Activated naive CD4-positive, alpha-beta T cell treated with anti-CD3 and anti-CD28 coated beads, Interleukin-2, amount 50 U/mL, for 24 hours (primary cell): ENCODE measurements around the gene CNTN5.

Source experiments
- H3K27ac Mint-ChIP-seq: one replicate; pipeline ENCODE4 v1.8.0; 2021; ENCODE audit warnings: mild to moderate bottlenecking, mixed read lengths
- H3K27me3 Mint-ChIP-seq: one replicate; pipeline ENCODE4 v1.8.0; 2021; ENCODE audit warnings: mixed read lengths
- H3K36me3 Mint-ChIP-seq: one replicate; pipeline ENCODE4 v1.8.0; 2021; ENCODE audit warnings: mixed read lengths
- H3K4me1 Mint-ChIP-seq: one replicate; pipeline ENCODE4 v1.8.0; 2021; ENCODE audit warnings: mixed read lengths
- H3K4me3 Mint-ChIP-seq: one replicate; pipeline ENCODE4 v1.8.0; 2021; ENCODE audit warnings: mild to moderate bottlenecking, mixed read lengths
- H3K9me3 Mint-ChIP-seq: one replicate; pipeline ENCODE4 v1.8.0; 2021; ENCODE audit warnings: mixed read lengths

The CNTN5 gene

GRCh38 chr11:99537681-99538080 is 516.9 kb downstream of the CNTN5 start:
- Mint-ChIP-seq H3K27me3 (no peaks in the 10 kb centered on the region), H3K27ac (no peak overlapping the region), H3K4me3 (no peak overlapping the region), H3K36me3 (no peaks in the 10 kb centered on the region), H3K4me1 (no peaks in the 10 kb centered on the region), H3K9me3 (no peaks in the 10 kb centered on the region)

- Mint-ChIP-seq H3K27me3 (no peaks in the 10 kb centered on the region), H3K27ac (no peak overlapping the region), H3K4me1 (no peaks in the 10 kb centered on the region), H3K36me3 (no peaks in the 10 kb centered on the region), H3K4me3 (no peak overlapping the region), H3K9me3 (peaks cover 8% of the 10 kb centered on the region)
Measured at GRCh38 chr11:99545616-99546015, 524.9 kb downstream of the CNTN5 start.

DNA sequence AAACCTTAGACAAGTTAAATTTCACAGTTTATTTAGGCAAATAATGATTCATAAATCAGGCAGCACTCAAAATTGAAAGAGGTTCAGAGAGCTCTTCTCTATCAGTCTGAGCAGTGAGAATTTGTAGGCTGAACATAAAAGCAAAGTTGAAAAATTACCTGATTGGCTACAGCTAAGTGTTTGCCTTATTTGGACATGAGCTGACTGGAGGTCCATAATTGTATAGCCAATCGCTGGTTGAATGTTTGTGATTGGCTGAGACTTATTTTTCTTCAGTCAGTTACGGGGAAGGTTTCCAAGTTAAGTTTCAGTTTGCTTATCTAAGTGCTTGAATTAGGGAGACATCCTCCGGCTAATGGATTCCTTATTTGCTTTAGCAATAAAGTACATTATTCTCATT is 527.5 kb downstream of the CNTN5 start:
- Mint-ChIP-seq H3K4me3 (no peak overlapping the region), H3K27ac (no peak overlapping the region), H3K36me3 (no peaks in the 10 kb centered on the region), H3K4me1 (no peaks in the 10 kb centered on the region), H3K27me3 (no peaks in the 10 kb centered on the region), H3K9me3 (peaks cover 8% of the 10 kb centered on the region)

DNA sequence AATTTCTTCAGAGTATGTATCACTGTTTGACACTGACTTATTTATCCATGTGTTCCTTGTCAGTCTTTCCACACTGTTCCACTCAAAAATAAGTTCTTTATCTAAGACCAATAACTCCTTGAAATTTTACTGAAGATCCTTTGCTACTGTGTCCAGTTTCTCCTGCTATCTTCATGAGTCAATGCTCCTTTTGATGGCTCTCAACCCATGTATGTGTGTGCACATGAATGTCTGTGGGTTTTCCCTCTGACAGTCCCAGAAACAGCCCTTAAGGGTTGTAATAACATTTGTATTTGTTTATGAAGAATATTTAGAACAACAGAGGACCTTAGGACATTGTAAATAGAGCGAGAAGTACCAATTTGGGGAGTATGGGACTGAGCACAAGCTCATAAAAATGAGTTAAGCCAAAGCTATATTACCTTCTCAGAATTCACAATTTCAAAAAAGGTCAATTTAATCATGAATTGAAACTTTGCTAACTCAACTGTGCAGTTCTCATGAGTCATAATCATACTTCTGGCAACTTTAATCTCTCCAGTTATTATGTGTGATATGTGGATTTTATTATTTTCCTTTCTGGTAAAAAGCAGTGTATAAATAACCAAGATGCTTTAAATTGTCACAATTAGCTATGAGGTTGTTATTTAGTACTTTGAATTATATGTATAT is 533.6 kb downstream of the CNTN5 start:
- no peaks in the 10 kb centered on the region for H3K27me3 Mint-ChIP-seq
- no peak overlapping the region for H3K4me3 Mint-ChIP-seq
- no peaks in the 10 kb centered on the region for H3K4me1 Mint-ChIP-seq
- peaks cover under 1% of the 10 kb centered on the region for H3K9me3 Mint-ChIP-seq
- no peaks in the 10 kb centered on the region for H3K36me3 Mint-ChIP-seq
- no peak overlapping the region for H3K27ac Mint-ChIP-seq

DNA sequence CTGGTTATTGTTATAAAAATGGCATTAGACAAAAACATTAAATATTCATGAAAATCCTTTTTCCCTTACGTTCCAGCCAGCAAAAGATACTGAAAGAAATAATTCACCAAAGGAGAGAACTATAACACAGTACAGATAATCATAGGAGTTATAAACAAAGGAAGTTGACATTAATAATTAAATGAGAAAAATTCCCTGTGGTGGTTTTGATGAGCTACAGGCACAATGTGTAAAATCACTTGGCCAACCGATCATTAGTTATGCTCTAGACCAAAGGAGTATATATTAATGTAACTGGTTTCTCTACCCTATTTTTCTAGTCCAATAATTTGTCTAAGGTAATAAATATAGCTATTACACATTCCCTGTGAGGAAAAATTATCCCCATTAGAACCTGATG is 534.7 kb downstream of the CNTN5 start:
- Mint-ChIP-seq H3K4me3 (no peak overlapping the region), H3K27me3 (no peaks in the 10 kb centered on the region), H3K4me1 (no peaks in the 10 kb centered on the region), H3K36me3 (no peaks in the 10 kb centered on the region), H3K9me3 (peaks cover 4% of the 10 kb centered on the region), H3K27ac (no peak overlapping the region)

DNA sequence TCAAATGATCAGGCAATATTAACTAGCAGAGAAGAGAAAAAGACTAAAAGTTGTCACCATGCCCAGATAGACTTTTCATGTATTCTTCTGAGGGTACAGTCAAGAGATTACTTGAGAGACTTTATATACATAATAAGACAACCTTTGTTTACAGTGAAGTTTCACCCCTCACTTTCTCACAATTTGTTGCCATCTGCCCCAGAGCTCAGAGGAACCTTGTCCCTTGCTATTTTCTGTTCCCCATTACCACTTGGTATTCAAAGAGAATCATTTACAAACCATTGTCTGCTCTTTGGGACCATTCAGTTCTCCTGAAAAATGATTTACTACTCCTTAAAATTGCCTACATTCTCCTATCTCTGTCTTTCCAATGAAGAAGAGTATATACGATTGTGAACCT is 544.6 kb downstream of the CNTN5 start:
- no peak overlapping the region for H3K4me3 Mint-ChIP-seq
- no peaks in the 10 kb centered on the region for H3K27me3 Mint-ChIP-seq
- H3K9me3 Mint-ChIP-seq = no peaks in the 10 kb centered on the region
- no peak overlapping the region for H3K27ac Mint-ChIP-seq
- H3K4me1 Mint-ChIP-seq = no peaks in the 10 kb centered on the region
- H3K36me3 Mint-ChIP-seq = no peaks in the 10 kb centered on the region

GRCh38 chr11:99567334-99567956 is 546.7 kb downstream of the CNTN5 start:
- Mint-ChIP-seq H3K36me3 (no peaks in the 10 kb centered on the region), H3K27ac (no peak overlapping the region), H3K9me3 (no peaks in the 10 kb centered on the region), H3K27me3 (no peaks in the 10 kb centered on the region), H3K4me3 (no peak overlapping the region), H3K4me1 (no peaks in the 10 kb centered on the region)

DNA sequence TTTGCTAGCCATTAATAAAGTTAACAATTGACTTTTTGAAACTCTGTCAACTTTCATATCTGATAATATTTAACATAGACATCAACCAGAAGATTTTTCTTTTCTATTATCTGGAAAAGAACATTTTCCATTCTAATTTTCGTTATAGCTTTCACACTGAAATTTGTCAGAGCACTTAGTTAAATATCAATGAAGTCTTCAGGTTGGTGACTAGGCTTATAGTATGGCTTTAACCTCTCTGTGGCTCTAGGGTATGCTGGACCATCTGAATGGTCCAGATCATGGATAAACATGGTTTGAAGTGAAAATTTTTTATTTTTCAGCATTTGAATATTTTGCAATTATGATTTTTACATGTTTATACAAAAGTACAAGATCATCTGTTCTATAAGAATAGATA is 548.1 kb downstream of the CNTN5 start:
- no peak overlapping the region for H3K4me3 Mint-ChIP-seq
- no peaks in the 10 kb centered on the region for H3K27me3 Mint-ChIP-seq
- no peaks in the 10 kb centered on the region for H3K4me1 Mint-ChIP-seq
- H3K9me3 Mint-ChIP-seq = no peaks in the 10 kb centered on the region
- no peak overlapping the region for H3K27ac Mint-ChIP-seq
- H3K36me3 Mint-ChIP-seq = no peaks in the 10 kb centered on the region

DNA sequence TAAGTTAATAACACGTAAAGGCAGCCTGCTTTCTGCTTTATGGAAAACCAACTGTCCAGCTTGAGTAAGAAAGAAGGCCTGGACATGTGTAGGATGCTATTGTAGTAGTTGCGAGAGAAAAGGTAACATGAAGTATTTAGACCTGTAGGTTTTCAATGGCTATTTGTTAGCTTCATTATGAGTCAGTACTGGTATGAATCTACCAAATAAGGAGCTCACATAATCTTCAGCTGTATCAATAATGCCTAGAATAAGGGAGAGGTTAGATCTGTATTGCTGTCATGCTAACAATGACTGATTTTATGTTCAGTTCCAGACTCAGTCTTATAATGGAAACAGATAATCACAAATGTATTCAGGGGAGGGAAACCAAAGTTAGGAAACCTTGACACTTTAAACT is 550.3 kb downstream of the CNTN5 start:
- Mint-ChIP-seq H3K27me3 (no peaks in the 10 kb centered on the region), H3K36me3 (no peaks in the 10 kb centered on the region), H3K4me1 (no peaks in the 10 kb centered on the region), H3K4me3 (no peak overlapping the region), H3K27ac (no peak overlapping the region), H3K9me3 (peaks cover 5% of the 10 kb centered on the region)

- Mint-ChIP-seq H3K9me3 (peaks cover 4% of the 10 kb centered on the region), H3K27ac (no peak overlapping the region), H3K36me3 (no peaks in the 10 kb centered on the region), H3K4me1 (no peaks in the 10 kb centered on the region), H3K4me3 (no peak overlapping the region), H3K27me3 (no peaks in the 10 kb centered on the region)
Measured at GRCh38 chr11:99584830-99585229, 564.1 kb downstream of the CNTN5 start.

- Mint-ChIP-seq H3K27me3 (no peaks in the 10 kb centered on the region), H3K36me3 (no peaks in the 10 kb centered on the region), H3K4me3 (no peak overlapping the region), H3K9me3 (peaks cover 6% of the 10 kb centered on the region), H3K4me1 (no peaks in the 10 kb centered on the region), H3K27ac (no peak overlapping the region)
Measured at GRCh38 chr11:99585606-99586005, 564.9 kb downstream of the CNTN5 start.

- Mint-ChIP-seq H3K27me3 (no peaks in the 10 kb centered on the region), H3K4me3 (no peak overlapping the region), H3K4me1 (no peaks in the 10 kb centered on the region), H3K36me3 (no peaks in the 10 kb centered on the region), H3K9me3 (peaks cover 16% of the 10 kb centered on the region), H3K27ac (no peak overlapping the region)
Measured at GRCh38 chr11:99589771-99590170, 569.0 kb downstream of the CNTN5 start.

- no peak overlapping the region for H3K4me3 Mint-ChIP-seq
- H3K36me3 Mint-ChIP-seq = no peaks in the 10 kb centered on the region
- no peaks in the 10 kb centered on the region for H3K27me3 Mint-ChIP-seq
- H3K9me3 Mint-ChIP-seq = peaks cover 16% of the 10 kb centered on the region
- no peak overlapping the region for H3K27ac Mint-ChIP-seq
- H3K4me1 Mint-ChIP-seq = no peaks in the 10 kb centered on the region
Measured at GRCh38 chr11:99592266-99592665, 571.5 kb downstream of the CNTN5 start.

DNA sequence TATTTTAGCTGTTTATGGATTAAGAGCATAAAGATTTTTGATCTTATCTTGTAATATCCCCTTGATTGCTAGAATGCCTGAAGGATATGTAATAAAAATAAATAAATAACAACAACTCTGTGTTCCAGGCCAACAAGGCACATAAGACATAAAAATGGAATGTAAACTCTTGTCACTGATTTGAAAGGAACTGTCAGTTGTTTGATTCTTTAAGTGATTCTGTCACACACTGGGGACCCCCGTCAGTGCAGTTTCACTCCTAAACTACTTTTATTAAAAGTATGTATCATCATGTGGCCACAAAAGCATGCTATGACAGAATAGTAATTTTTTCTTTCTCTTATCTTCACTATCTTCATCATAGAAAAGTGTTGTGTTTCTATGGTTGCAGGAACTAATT is 572.4 kb downstream of the CNTN5 start:
- H3K27ac Mint-ChIP-seq = no peak overlapping the region
- H3K27me3 Mint-ChIP-seq = no peaks in the 10 kb centered on the region
- no peaks in the 10 kb centered on the region for H3K4me1 Mint-ChIP-seq
- H3K36me3 Mint-ChIP-seq = no peaks in the 10 kb centered on the region
- peaks cover 16% of the 10 kb centered on the region for H3K9me3 Mint-ChIP-seq
- H3K4me3 Mint-ChIP-seq = no peak overlapping the region

- no peaks in the 10 kb centered on the region for H3K27me3 Mint-ChIP-seq
- H3K4me1 Mint-ChIP-seq = no peaks in the 10 kb centered on the region
- no peaks in the 10 kb centered on the region for H3K36me3 Mint-ChIP-seq
- no peak overlapping the region for H3K27ac Mint-ChIP-seq
- no peak overlapping the region for H3K4me3 Mint-ChIP-seq
- peaks cover 10% of the 10 kb centered on the region for H3K9me3 Mint-ChIP-seq
Measured at GRCh38 chr11:99601179-99601578, 580.4 kb downstream of the CNTN5 start.

GRCh38 chr11:99614352-99614751 is 593.6 kb downstream of the CNTN5 start:
- H3K4me1 Mint-ChIP-seq = no peaks in the 10 kb centered on the region
- no peak overlapping the region for H3K27ac Mint-ChIP-seq

DNA sequence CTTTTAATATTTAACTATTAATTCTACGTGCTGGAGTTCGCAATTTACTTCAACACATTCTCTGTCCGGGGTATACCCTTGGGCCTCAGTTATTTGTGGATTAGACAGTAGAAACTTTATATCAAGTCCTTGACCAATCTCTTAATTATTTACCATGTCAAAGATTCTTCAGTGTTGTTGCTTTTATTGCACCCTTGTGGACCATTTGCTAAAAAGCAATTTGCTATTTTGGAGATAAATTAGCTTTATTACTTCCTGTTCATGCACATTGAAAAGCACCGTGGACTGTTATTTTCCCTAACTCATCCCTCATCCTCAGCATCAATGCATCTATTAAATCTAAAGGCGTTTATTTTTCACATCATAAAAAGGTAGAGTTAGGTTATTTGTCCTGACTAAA is 609.9 kb downstream of the CNTN5 start:
- H3K36me3 Mint-ChIP-seq = no peaks in the 10 kb centered on the region
- no peak overlapping the region for H3K4me3 Mint-ChIP-seq
- H3K27me3 Mint-ChIP-seq = no peaks in the 10 kb centered on the region
- no peaks in the 10 kb centered on the region for H3K4me1 Mint-ChIP-seq
- H3K27ac Mint-ChIP-seq = no peak overlapping the region
- peaks cover 5% of the 10 kb centered on the region for H3K9me3 Mint-ChIP-seq

More at GRCh38 chr11:99614352-99614751, 593.6 kb downstream of the CNTN5 start:
- H3K36me3 Mint-ChIP-seq = no peaks in the 10 kb centered on the region
- no peaks in the 10 kb centered on the region for H3K27me3 Mint-ChIP-seq
- no peak overlapping the region for H3K4me3 Mint-ChIP-seq
- peaks cover 15% of the 10 kb centered on the region for H3K9me3 Mint-ChIP-seq
